Astrocyte (in vitro differentiated cells and primary cell): ENCODE results near the gene ANKRD44. TPM values are rescaled to one million over a fixed set of nuclear protein-coding genes. Genes with fewer than 3 reads are reported as not detected.

Experiments used
- DNase-seq: peaks from one replicate; pipeline ENCODE4 v3.0.0-alpha.2; 2010; ENCODE audit warnings: low read depth
- FAIRE-seq: peaks from 2 replicates; lab custom pipeline; 2011; peaks lifted over from hg19 to GRCh38; lab: Jason Lieb, UNC
- H2AFZ ChIP-seq: 2 replicates; pipeline ENCODE4 v1.6.0; 2012; ENCODE audit warnings: low read depth, low read length, inconsistent platforms
- H3K27ac ChIP-seq: 2 replicates; pipeline ENCODE4 v1.5.1; 2011; ENCODE audit warnings: low read depth, low read length, inconsistent platforms
- H3K27me3 ChIP-seq: 2 replicates; pipeline ENCODE4 v1.6.0; 2011; ENCODE audit warnings: low read length, inconsistent platforms; ENCODE audit not compliant: insufficient read depth
- H3K36me3 ChIP-seq: 2 replicates; pipeline ENCODE4 v1.5.1; 2011; ENCODE audit warnings: low read length, inconsistent platforms; ENCODE audit not compliant: insufficient read depth
- H3K4me1 ChIP-seq: 2 replicates; pipeline ENCODE4 v1.5.1; 2011; ENCODE audit warnings: low read length, inconsistent platforms; ENCODE audit not compliant: insufficient read depth
- H3K4me2 ChIP-seq: 2 replicates; pipeline ENCODE4 v1.6.0; 2012; ENCODE audit warnings: low read length, inconsistent platforms
- H3K4me3 ChIP-seq: 2 replicates; pipeline ENCODE4 v1.5.1; 2011; ENCODE audit warnings: low read depth, mild to moderate bottlenecking, low read length, inconsistent platforms; ENCODE audit not compliant: insufficient read depth
- H3K79me2 ChIP-seq: 2 replicates; pipeline ENCODE4 v1.6.0; 2012; ENCODE audit warnings: mild to moderate bottlenecking, low read length, inconsistent platforms; ENCODE audit not compliant: insufficient read depth
- H3K9ac ChIP-seq: 2 replicates; pipeline ENCODE4 v1.6.0; 2012; ENCODE audit warnings: mild to moderate bottlenecking, low read length, inconsistent platforms
- H3K9me3 ChIP-seq: 2 replicates; pipeline ENCODE4 v1.5.1; 2012; ENCODE audit warnings: low read depth, mild to moderate bottlenecking, low read length, inconsistent platforms; ENCODE audit not compliant: insufficient read depth
- H4K20me1 ChIP-seq: 2 replicates; pipeline ENCODE4 v1.6.0; 2012; ENCODE audit warnings: low read length, inconsistent platforms; ENCODE audit not compliant: insufficient read depth
- H3K27ac Mint-ChIP-seq: one replicate; pipeline ENCODE4 v1.8.0; 2021; ENCODE audit warnings: mild to moderate bottlenecking, mixed read lengths; ENCODE audit not compliant: unreplicated experiment
- H3K27me3 Mint-ChIP-seq: one replicate; pipeline ENCODE4 v1.8.0; 2021; ENCODE audit warnings: low read depth, mixed read lengths; ENCODE audit not compliant: unreplicated experiment
- H3K36me3 Mint-ChIP-seq: one replicate; pipeline ENCODE4 v1.8.0; 2021; ENCODE audit warnings: low read depth, mixed read lengths; ENCODE audit not compliant: unreplicated experiment
- H3K4me1 Mint-ChIP-seq: one replicate; pipeline ENCODE4 v1.8.0; 2021; ENCODE audit warnings: low read depth, mixed read lengths; ENCODE audit not compliant: unreplicated experiment
- H3K4me3 Mint-ChIP-seq: one replicate; pipeline ENCODE4 v1.8.0; 2021; ENCODE audit warnings: mild to moderate bottlenecking, moderate library complexity, mixed read lengths; ENCODE audit not compliant: unreplicated experiment
- H3K9me3 Mint-ChIP-seq: one replicate; pipeline ENCODE4 v1.8.0; 2021; ENCODE audit warnings: mild to moderate bottlenecking, mixed read lengths; ENCODE audit not compliant: unreplicated experiment
- CTCF ChIP-seq: IDR thresholded peaks from 2 replicates; pipeline ENCODE4 v1.5.1; 2011; ENCODE audit warnings: low read depth, mild to moderate bottlenecking, inconsistent platforms, low read length, moderate library complexity; ENCODE audit not compliant: insufficient read depth
- EZH2 ChIP-seq: IDR thresholded peaks from 2 replicates; pipeline ENCODE4 v1.6.1; 2012; ENCODE audit warnings: mild to moderate bottlenecking, low read length, inconsistent platforms; ENCODE audit not compliant: insufficient read depth
- total RNA-seq: library from RNA; stranded (reverse); gene quantifications from 2 replicates; pipeline ENCODE4 v1.2.1, GENCODE V29; 2021

The ANKRD44 gene
- total RNA-seq, 1 donor from 2014 or later, result 7.2 TPM

DNA sequence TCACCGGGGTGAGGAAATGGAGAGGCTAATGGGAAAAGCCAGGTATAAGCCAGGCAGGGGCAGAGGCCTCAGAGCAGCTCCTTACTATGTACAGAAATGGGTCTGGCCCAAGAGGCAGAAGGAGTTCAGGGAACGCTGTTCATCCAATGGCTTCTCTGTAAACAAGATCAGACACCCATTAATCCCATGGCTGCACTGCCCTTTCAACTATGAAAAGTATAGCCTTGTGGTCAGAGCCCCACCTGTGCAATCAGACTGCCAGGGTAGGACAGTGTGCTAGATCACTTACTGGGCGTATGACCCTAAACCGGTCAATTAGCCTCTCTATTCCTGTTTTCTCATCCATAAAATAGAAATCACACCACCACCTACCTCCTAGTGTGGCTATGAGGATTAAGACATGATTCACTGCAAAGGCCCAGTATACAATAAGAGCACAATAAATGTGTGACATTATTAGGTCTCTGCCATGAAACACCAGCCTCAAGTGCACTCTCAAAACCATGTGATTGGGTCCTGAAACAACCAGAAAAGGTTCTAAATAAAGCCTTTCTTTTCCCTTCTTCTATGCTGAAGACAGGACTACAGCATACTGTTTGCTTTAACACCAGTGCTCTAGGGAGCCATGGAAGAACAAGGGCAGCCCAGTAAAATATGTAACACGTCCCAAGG is 4.4 kb downstream of the ANKRD44 start:
- H3K9me3 Mint-ChIP-seq, result peaks cover 2% of the 10 kb centered on the region
- no peak overlapping the region for H3K4me3 Mint-ChIP-seq

GRCh38 chr2:197304556-197305011 is 6.0 kb downstream of the ANKRD44 start:
- H3K27me3 Mint-ChIP-seq, result no peaks in the 10 kb centered on the region
- TF ChIP-seq CTCF (no peak), EZH2 (no peak)
- peaks cover 2% of the 10 kb centered on the region for H3K9me3 Mint-ChIP-seq
- peaks cover 3% of the 10 kb centered on the region for H3K36me3 Mint-ChIP-seq
- no peak for DNase-seq
- Histone ChIP-seq H3K79me2 (peaks cover 5% of the 10 kb centered on the region), H3K9me3 (no peaks in the 10 kb centered on the region), H3K27ac (no peak overlapping the region), H2AFZ (no peak overlapping the region), H3K36me3 (no peaks in the 10 kb centered on the region), H3K4me1 (peaks cover 4% of the 10 kb centered on the region), H3K4me3 (no peak overlapping the region), H3K4me2 (no peak overlapping the region), H4K20me1 (peaks cover 5% of the 10 kb centered on the region), H3K9ac (no peak overlapping the region), H3K27me3 (no peaks in the 10 kb centered on the region)
- no peak overlapping the region for H3K4me3 Mint-ChIP-seq
- no peaks in the 10 kb centered on the region for H3K4me1 Mint-ChIP-seq
- no peak for FAIRE-seq
- H3K27ac Mint-ChIP-seq, result no peak overlapping the region

More for the DNA sequence above, 4.4 kb downstream of the ANKRD44 start:
- Histone ChIP-seq H3K4me1 (peaks cover 7% of the 10 kb centered on the region), H3K4me3 (no peak overlapping the region), H3K9ac (no peak overlapping the region), H3K9me3 (no peaks in the 10 kb centered on the region), H3K4me2 (no peak overlapping the region), H3K36me3 (no peaks in the 10 kb centered on the region), H3K27ac (no peak overlapping the region), H3K79me2 (peaks cover 5% of the 10 kb centered on the region), H3K27me3 (no peaks in the 10 kb centered on the region), H2AFZ (no peak overlapping the region), H4K20me1 (peaks cover 5% of the 10 kb centered on the region)
- Mint-ChIP-seq H3K4me1 (peaks cover under 1% of the 10 kb centered on the region), H3K36me3 (peaks cover 3% of the 10 kb centered on the region), H3K27ac (no peak overlapping the region), H3K27me3 (no peaks in the 10 kb centered on the region)
- TF ChIP-seq EZH2 (no peak), CTCF (no peak)
- FAIRE-seq (no peak), DNase-seq (no peak)

GRCh38 chr2:197300139-197300538 is 10.4 kb downstream of the ANKRD44 start:
- Histone ChIP-seq H4K20me1 (no peaks in the 10 kb centered on the region), H2AFZ (no peak overlapping the region), H3K4me1 (no peaks in the 10 kb centered on the region), H3K27me3 (no peaks in the 10 kb centered on the region), H3K36me3 (no peaks in the 10 kb centered on the region), H3K4me2 (no peak overlapping the region), H3K4me3 (no peak overlapping the region), H3K9me3 (no peaks in the 10 kb centered on the region), H3K27ac (no peak overlapping the region), H3K79me2 (peaks cover 5% of the 10 kb centered on the region), H3K9ac (no peak overlapping the region)
- H3K4me1 Mint-ChIP-seq, result no peaks in the 10 kb centered on the region
- H3K9me3 Mint-ChIP-seq, result peaks cover 2% of the 10 kb centered on the region
- TF ChIP-seq EZH2 (no peak), CTCF (no peak)
- no peak overlapping the region for H3K27ac Mint-ChIP-seq
- no peak for DNase-seq
- H3K4me3 Mint-ChIP-seq, result no peak overlapping the region
- no peak for FAIRE-seq
- peaks cover 6% of the 10 kb centered on the region for H3K36me3 Mint-ChIP-seq
- no peaks in the 10 kb centered on the region for H3K27me3 Mint-ChIP-seq
